ENCODE data around the gene DHX29.
"Not testable (repeated sequence)": the region's sequence is repeated elsewhere in the genome, so short reads cannot be mapped to it uniquely, and the experiment has no call there.

DHX29 gene, protein sequence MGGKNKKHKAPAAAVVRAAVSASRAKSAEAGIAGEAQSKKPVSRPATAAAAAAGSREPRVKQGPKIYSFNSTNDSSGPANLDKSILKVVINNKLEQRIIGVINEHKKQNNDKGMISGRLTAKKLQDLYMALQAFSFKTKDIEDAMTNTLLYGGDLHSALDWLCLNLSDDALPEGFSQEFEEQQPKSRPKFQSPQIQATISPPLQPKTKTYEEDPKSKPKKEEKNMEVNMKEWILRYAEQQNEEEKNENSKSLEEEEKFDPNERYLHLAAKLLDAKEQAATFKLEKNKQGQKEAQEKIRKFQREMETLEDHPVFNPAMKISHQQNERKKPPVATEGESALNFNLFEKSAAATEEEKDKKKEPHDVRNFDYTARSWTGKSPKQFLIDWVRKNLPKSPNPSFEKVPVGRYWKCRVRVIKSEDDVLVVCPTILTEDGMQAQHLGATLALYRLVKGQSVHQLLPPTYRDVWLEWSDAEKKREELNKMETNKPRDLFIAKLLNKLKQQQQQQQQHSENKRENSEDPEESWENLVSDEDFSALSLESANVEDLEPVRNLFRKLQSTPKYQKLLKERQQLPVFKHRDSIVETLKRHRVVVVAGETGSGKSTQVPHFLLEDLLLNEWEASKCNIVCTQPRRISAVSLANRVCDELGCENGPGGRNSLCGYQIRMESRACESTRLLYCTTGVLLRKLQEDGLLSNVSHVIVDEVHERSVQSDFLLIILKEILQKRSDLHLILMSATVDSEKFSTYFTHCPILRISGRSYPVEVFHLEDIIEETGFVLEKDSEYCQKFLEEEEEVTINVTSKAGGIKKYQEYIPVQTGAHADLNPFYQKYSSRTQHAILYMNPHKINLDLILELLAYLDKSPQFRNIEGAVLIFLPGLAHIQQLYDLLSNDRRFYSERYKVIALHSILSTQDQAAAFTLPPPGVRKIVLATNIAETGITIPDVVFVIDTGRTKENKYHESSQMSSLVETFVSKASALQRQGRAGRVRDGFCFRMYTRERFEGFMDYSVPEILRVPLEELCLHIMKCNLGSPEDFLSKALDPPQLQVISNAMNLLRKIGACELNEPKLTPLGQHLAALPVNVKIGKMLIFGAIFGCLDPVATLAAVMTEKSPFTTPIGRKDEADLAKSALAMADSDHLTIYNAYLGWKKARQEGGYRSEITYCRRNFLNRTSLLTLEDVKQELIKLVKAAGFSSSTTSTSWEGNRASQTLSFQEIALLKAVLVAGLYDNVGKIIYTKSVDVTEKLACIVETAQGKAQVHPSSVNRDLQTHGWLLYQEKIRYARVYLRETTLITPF (N-terminal part only)

DNA sequence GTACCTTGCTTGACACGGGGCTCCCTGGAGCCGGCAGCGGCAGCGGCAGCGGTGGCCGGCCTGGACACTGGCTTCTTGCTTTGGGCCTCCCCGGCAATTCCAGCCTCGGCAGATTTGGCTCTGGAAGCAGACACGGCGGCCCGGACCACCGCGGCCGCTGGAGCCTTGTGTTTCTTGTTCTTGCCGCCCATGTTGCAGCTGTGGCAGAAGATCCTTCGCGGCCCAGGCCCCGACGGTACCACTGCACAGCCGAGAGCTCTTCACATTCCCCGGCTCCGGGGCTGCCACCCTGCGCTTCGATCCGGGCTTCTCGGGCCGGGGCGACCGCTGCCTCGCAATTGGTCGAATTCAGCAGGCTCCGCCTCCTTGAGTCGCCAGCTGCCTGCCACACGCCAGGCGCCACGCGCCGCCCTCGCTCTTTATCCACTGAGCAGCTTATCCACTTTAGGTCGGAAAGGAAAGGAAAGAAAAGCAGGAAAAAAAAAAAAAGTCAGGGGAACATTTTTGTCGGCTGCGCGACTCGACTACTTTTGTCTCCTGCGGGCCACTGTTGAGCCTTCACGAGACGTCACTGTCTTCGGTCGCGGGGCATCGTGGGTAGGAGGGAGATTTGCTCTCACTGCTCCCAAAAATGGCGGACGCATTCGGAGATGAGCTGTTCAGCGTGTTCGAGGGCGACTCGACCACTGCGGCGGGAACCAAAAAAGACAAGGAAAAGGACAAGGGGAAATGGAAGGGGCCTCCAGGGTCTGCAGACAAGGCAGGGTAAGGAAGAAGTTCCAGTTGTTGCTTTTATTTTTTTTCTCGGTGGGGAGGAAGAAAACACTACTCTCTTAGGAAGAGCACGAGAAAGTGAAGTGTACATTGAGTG, at the start of gene DHX29, which contains the start of gene MTREX:
TSS of gene DHX29 (minus strand) at position 312 of the 871 bp plus-strand sequence. CDS start at position 191, 121 bp downstream.
TSS of gene MTREX (plus strand) at position 607 of the 871 bp plus-strand sequence. CDS start at position 632, 25 bp downstream.
- peak; percentile 90 for DNase-seq (ENCODE audit: low spot score)

DNA sequence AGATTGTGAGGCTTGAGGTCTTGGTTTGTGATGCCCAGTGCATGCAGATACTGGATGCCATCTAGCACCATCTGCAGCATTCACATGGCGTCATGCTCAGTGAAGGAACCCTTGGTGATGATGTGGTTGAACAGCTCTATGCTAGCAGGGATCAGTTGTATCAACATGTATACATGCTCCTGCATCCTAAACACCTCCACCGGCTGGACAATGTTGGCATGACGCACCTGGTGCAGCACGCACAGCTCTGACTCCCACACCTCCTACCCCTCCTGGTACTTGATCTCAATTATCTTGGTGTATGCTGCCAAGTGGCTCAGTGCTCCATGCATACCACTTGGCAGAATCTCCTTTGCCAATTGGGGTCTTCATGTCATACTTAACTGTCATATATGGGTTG, 49.4 kb upstream of the DHX29 start:
- no peak for DNase-seq (ENCODE audit: low spot score)

DNA sequence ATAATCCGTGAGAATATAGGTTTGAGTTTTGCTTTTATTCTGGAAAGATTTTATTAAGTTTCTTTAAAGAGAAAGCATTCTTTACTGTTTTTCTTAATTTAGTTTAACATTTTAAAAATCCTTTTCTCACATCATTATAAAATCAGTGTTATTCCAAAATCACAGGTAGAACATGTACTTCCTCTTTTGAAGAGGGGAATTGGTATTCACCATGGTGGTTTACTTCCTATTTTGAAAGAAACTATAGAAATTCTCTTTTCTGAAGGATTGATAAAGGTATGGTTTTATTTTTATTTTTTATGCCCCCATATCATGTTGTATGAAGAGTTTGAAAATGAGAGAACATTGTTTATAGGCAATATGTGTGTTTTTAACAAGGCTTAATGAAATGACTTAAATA, 43.3 kb upstream of the DHX29 start:
- no peak for DNase-seq (ENCODE audit: low spot score)

DNA sequence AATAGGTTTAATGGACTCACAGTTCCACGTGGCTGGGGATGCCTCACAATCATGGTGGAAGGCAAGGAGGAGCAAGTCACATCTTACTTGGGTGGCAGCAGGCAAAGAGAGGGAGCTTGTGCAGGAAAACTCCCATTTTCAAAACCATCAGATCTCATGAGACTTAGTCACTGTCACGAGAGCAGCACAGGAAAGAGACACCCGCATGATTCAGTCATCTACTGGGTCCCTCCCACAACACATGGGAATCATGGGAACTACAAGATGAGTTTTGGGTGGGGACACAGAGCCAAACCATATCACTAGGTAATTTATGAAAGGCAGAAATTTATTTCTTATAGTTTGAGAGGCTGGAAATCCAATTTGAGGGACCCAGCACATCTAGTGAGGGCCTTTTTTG, 40.3 kb upstream of the DHX29 start:
- no peak for DNase-seq (ENCODE audit: low spot score)

GRCh38 chr5:55345327-55345726, 37.8 kb upstream of the DHX29 start:
- no peak for DNase-seq (ENCODE audit: low spot score)

- peak; percentile 11 for DNase-seq (ENCODE audit: low spot score)
Measured at GRCh38 chr5:55344392-55344992, 37.0 kb upstream of the DHX29 start.

DNA sequence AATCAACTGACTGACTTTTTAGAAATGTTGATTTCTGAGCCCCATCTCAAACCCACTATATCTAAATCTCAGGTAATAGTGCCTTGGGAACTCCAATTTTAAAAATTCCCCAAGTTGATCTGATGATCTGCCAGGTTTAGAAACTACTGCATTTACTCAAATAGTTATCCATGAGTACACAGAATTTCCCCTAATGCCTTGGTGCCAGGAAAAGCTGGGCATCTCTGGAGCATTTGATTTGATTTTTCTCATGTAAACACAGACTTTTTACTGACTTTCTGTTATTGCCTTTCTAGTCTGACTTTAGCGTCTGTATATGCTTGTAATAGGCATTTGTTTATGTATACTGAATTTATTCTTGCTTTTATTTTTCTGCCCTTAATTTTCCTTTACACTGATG, 36.1 kb upstream of the DHX29 start:
- no peak for DNase-seq (ENCODE audit: low spot score)

GRCh38 chr5:55343107-55343506, 35.6 kb upstream of the DHX29 start:
- DNase-seq (ENCODE audit: low spot score) = no peak

- DNase-seq (ENCODE audit: low spot score) = no peak
Measured at GRCh38 chr5:55338810-55339243, 31.3 kb upstream of the DHX29 start.

DNA sequence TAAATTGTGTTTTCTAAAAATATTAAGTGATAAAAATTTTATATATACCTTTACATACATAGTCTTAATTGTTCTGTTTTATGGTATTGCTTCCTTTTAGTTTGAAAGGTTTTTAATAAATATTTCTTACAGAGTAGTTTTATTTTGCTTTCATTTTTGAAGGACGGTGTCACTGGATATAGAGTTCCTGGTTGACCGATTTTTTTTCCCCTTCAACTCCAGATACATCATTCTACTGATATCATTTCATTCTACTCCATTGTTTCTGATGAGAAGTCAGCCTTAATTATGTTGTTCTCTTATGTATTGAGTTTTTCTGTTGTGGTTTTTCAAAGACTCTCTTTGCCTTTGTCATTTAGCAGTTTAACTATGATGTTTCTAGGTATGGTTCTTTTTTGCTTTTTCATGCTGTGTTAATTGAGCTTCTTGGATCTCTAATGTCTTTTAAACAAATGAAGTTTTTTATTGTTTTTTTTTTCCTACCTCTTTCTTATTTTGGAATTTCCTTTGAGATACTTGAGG, 30.7 kb upstream of the DHX29 start:
- no peak for DNase-seq (ENCODE audit: low spot score)

- no peak for DNase-seq (ENCODE audit: low spot score)
Measured at GRCh38 chr5:55333811-55334210, 26.3 kb upstream of the DHX29 start.

- no peak for DNase-seq (ENCODE audit: low spot score)
Measured at GRCh38 chr5:55333017-55333416, 25.5 kb upstream of the DHX29 start.

GRCh38 chr5:55331321-55331720, 23.8 kb upstream of the DHX29 start:
- DNase-seq (ENCODE audit: low spot score) = no peak

GRCh38 chr5:55327281-55327680, 19.8 kb upstream of the DHX29 start:
- no peak for DNase-seq (ENCODE audit: low spot score)

- DNase-seq (ENCODE audit: low spot score) = no peak
Measured at GRCh38 chr5:55325621-55326020, 18.1 kb upstream of the DHX29 start.

DNA sequence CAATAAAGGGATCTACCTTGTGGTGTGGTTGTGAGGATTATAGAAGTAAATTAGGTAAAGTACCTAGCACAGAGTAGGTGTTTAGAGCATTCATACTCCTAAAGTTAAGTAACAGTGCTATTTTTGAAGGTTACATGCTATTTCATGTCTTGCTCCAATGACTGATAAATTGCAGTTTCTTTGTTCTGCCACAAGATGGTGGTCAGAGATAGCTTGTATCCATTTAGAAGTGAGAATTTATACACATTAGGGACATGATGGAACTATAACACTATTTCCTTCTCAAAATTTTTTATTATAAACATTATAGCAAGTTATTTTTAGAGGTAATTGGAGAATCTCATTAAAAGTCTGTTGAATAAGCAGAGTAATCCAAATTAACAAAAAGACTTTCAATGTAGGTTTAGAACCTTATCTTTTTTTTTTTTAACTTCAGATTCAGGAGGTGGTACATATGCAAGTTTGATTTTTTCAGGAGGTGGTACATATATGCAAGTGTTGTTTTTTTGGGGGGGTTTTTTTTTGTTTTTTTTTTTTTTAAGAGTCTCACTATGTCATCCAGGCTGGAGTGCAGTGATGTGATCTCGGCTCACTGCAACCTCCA, 17.4 kb upstream of the DHX29 start:
- no peak for DNase-seq (ENCODE audit: low spot score)

DNA sequence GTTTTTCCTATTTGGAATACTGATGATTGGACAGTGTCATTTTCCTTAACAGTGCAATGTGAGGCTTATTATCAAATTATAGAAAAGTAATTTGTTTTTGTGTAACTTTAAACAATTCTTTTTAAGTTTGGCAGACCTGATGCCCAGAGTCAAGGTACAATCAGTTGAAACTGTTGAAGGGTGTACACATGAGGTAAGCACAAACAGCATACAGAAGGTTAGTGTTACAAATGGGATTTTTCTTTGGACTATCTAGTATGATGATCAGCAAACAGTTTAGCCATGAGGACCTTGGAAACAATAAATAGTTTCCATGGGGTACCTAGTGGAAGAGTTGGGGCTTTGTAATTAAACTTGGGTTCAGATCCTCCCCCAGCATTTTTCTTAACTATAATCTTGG, 16.5 kb upstream of the DHX29 start:
- no peak for DNase-seq (ENCODE audit: low spot score)

- no peak for DNase-seq (ENCODE audit: low spot score)
Measured at GRCh38 chr5:55320571-55320970, 13.1 kb upstream of the DHX29 start.

DNA sequence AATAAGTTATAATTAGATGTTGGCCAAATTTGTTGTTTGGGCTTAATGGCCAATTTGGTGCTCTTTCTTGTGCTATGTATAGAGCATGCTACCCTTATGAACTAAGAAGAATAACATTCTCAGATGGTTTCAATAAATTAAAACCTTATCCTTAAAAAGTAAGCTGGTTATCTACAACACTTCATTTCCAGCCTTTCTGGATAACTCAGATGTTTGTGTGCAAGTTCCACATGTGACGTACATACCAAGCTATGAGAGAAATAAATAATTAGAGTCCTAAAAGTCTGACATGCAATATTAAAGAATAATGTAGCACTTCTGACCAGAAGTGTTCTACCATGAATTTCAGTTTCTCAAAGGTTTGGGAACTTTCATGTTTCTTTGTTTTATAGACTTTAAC, 12.0 kb upstream of the DHX29 start:
- no peak for DNase-seq (ENCODE audit: low spot score)

DNA sequence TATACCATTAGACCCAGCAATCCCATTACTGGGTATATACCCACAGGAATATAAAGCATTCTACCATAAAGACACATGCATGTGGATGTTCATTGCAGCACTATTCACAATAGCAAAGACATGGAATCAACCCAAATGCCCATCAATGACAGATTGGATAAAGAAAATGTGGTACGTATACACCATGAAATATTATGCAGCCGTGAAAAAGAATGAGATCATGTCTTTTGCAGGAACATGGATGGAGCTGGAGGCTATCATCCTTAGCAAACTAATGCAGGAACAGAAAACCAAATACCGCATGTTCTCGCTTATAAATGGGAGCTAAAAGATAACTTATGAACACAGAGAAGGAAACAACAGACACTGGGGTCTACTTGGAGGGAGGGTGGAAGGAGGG, 10.7 kb upstream of the DHX29 start:
- not testable (repeated sequence) for DNase-seq (ENCODE audit: low spot score)

All from hepatic stellate cell (primary cell).